NCI-H2081 treated with DMSO at 0.1 percent for 48 hours (cell line): Measurements from ENCODE around the gene TUBB4A.
"Not testable (repeated sequence)": the region's sequence is repeated elsewhere in the genome, so short reads cannot be mapped to it uniquely, and the experiment has no call there.

Experiments used
- DNase-seq: peaks from one replicate; lab custom pipeline; 2025; lab: John Stamatoyannopoulos, UW

TUBB4A gene

GRCh38 chr19:6501740-6502648, at the start of gene TUBB4A:
TUBB4A (minus strand) TSS chr19:6502309; CDS start chr19:6502212, 97 bp downstream.
- no peak for DNase-seq

- DNase-seq = no peak
These were observed 49.0 kb upstream of the TUBB4A start for GRCh38 chr19:6551091-6551490.

- DNase-seq = not testable (repeated sequence)
These were observed 48.6 kb upstream of the TUBB4A start for GRCh38 chr19:6550679-6551078.

GRCh38 chr19:6543866-6544347, 41.8 kb upstream of the TUBB4A start:
- no peak for DNase-seq

- no peak for DNase-seq
These were observed 39.0 kb upstream of the TUBB4A start for GRCh38 chr19:6540918-6541689.

GRCh38 chr19:6539514-6539913, 37.4 kb upstream of the TUBB4A start:
- DNase-seq = no peak

- DNase-seq = no peak
These were observed 33.5 kb upstream of the TUBB4A start for GRCh38 chr19:6535558-6536137.

- DNase-seq = no peak
These were observed 32.5 kb upstream of the TUBB4A start for GRCh38 chr19:6534451-6535093.

- no peak for DNase-seq
These were observed 31.8 kb upstream of the TUBB4A start for GRCh38 chr19:6533746-6534418.

GRCh38 chr19:6533000-6533328, 30.9 kb upstream of the TUBB4A start:
- DNase-seq = no peak

GRCh38 chr19:6532244-6532999, 30.3 kb upstream of the TUBB4A start:
- DNase-seq = no peak

- DNase-seq = no peak
These were observed 29.8 kb upstream of the TUBB4A start for GRCh38 chr19:6531956-6532243.

GRCh38 chr19:6531163-6531955, 29.2 kb upstream of the TUBB4A start:
- no peak for DNase-seq

- DNase-seq = no peak
These were observed 28.5 kb upstream of the TUBB4A start, which contains the start of gene TNFSF9 for GRCh38 chr19:6530386-6531162. TNFSF9 (plus strand) TSS chr19:6531026; CDS start chr19:6531037, 11 bp downstream.

- no peak for DNase-seq
These were observed 27.9 kb upstream of the TUBB4A start for GRCh38 chr19:6529937-6530385.

- no peak for DNase-seq
These were observed 27.2 kb upstream of the TUBB4A start for GRCh38 chr19:6529351-6529750.

- DNase-seq = no peak
These were observed 26.5 kb upstream of the TUBB4A start for GRCh38 chr19:6528544-6529121.

- no peak for DNase-seq
These were observed 25.9 kb upstream of the TUBB4A start for GRCh38 chr19:6527893-6528543.
